ENCODE measurements around the gene KIRREL2.
"Not testable (repeated sequence)": the region's sequence is repeated elsewhere in the genome, so short reads cannot be mapped to it uniquely, and the experiment has no call there.

Gene KIRREL2

GRCh38 chr19:35856546-35857149 is at the start of gene KIRREL2:
KIRREL2 (plus strand) TSS chr19:35856911; CDS start chr19:35857120, 209 bp downstream.
- DNase-seq: peak; percentile 58
- in situ Hi-C loops (cut with MboI; ENCODE audit: low pct_unique_long_range_greater_than_20kb, low sequenced_read_pairs): no loop called here

GRCh38 chr19:35807633-35808032 is 49.1 kb upstream of the KIRREL2 start:
- DNase-seq: no peak
- in situ Hi-C loops (cut with MboI; ENCODE audit: low pct_unique_long_range_greater_than_20kb, low sequenced_read_pairs): no loop called here

GRCh38 chr19:35811317-35812219 is 45.1 kb upstream of the KIRREL2 start:
- in situ Hi-C loops (cut with MboI; ENCODE audit: low pct_unique_long_range_greater_than_20kb, low sequenced_read_pairs): no loop called here
- no peak for DNase-seq

- in situ Hi-C loops (cut with MboI; ENCODE audit: low pct_unique_long_range_greater_than_20kb, low sequenced_read_pairs): no loop called here
- no peak for DNase-seq
Measured at GRCh38 chr19:35812220-35813042, 44.3 kb upstream of the KIRREL2 start, which contains the start of gene PRODH2. PRODH2 (minus strand) TSS chr19:35812845; CDS start chr19:35812805, 40 bp downstream.

GRCh38 chr19:35813043-35813890 is 43.4 kb upstream of the KIRREL2 start:
- in situ Hi-C loops (cut with MboI; ENCODE audit: low pct_unique_long_range_greater_than_20kb, low sequenced_read_pairs): no loop called here
- no peak for DNase-seq

GRCh38 chr19:35816262-35816661 is 40.4 kb upstream of the KIRREL2 start:
- in situ Hi-C loops (cut with MboI; ENCODE audit: low pct_unique_long_range_greater_than_20kb, low sequenced_read_pairs): no loop called here
- DNase-seq: no peak

- no peak for DNase-seq
- in situ Hi-C loops (cut with MboI; ENCODE audit: low pct_unique_long_range_greater_than_20kb, low sequenced_read_pairs): no loop called here
Measured at GRCh38 chr19:35816846-35817245, 39.9 kb upstream of the KIRREL2 start.

GRCh38 chr19:35818445-35818844 is 38.3 kb upstream of the KIRREL2 start:
- no peak for DNase-seq
- in situ Hi-C loops (cut with MboI; ENCODE audit: low pct_unique_long_range_greater_than_20kb, low sequenced_read_pairs): no loop called here

GRCh38 chr19:35822579-35822978 is 34.1 kb upstream of the KIRREL2 start:
- peak; percentile 77 for DNase-seq
- in situ Hi-C loops (cut with MboI; ENCODE audit: low pct_unique_long_range_greater_than_20kb, low sequenced_read_pairs): no loop called here

GRCh38 chr19:35824150-35824549 is 32.6 kb upstream of the KIRREL2 start:
- DNase-seq: no peak
- in situ Hi-C loops (cut with MboI; ENCODE audit: low pct_unique_long_range_greater_than_20kb, low sequenced_read_pairs): no loop called here

- DNase-seq: peak; percentile 50
- in situ Hi-C loops (cut with MboI; ENCODE audit: low pct_unique_long_range_greater_than_20kb, low sequenced_read_pairs): no loop called here
Measured at GRCh38 chr19:35828692-35829301, 27.9 kb upstream of the KIRREL2 start.

- no peak for DNase-seq
- in situ Hi-C loops (cut with MboI; ENCODE audit: low pct_unique_long_range_greater_than_20kb, low sequenced_read_pairs): no loop called here
Measured at GRCh38 chr19:35830986-35831385, 25.7 kb upstream of the KIRREL2 start.

GRCh38 chr19:35832054-35832453 is 24.7 kb upstream of the KIRREL2 start:
- DNase-seq: no peak
- in situ Hi-C loops (cut with MboI; ENCODE audit: low pct_unique_long_range_greater_than_20kb, low sequenced_read_pairs): no loop called here

GRCh38 chr19:35833972-35834371 is 22.7 kb upstream of the KIRREL2 start:
- no peak for DNase-seq
- in situ Hi-C loops (cut with MboI; ENCODE audit: low pct_unique_long_range_greater_than_20kb, low sequenced_read_pairs): no loop called here

GRCh38 chr19:35836096-35836495 is 20.6 kb upstream of the KIRREL2 start:
- DNase-seq; in situ Hi-C loops (cut with MboI; ENCODE audit: low pct_unique_long_range_greater_than_20kb, low sequenced_read_pairs): not testable (repeated sequence)

GRCh38 chr19:35841961-35842595 is 14.6 kb upstream of the KIRREL2 start:
- in situ Hi-C loops (cut with MboI; ENCODE audit: low pct_unique_long_range_greater_than_20kb, low sequenced_read_pairs): no loop called here
- DNase-seq: no peak

GRCh38 chr19:35842666-35843272 is 13.9 kb upstream of the KIRREL2 start:
- DNase-seq: no peak
- in situ Hi-C loops (cut with MboI; ENCODE audit: low pct_unique_long_range_greater_than_20kb, low sequenced_read_pairs): no loop called here
